ENCODE data around the gene TAF4.

The TAF4 gene

GRCh38 chr20:61937146-61937962, 128.3 kb downstream of the TAF4 start:
- no peak overlapping the region for H3K27ac ChIP-seq (ENCODE audit: low read depth, low read length)
- H3K27me3 ChIP-seq (ENCODE audit: control insufficient read depth, insufficient read depth, low read length) = no peaks in the 10 kb centered on the region
- no peak overlapping the region for H3K9ac ChIP-seq (ENCODE audit: low read length)
- H3K4me3 ChIP-seq (ENCODE audit: low read depth, low read length) = no peak overlapping the region
- H3K4me1 ChIP-seq (ENCODE audit: control insufficient read depth, insufficient read depth, low read length) = peaks cover 16% of the 10 kb centered on the region
- H3K36me3 ChIP-seq (ENCODE audit: control insufficient read depth, insufficient read depth, low read length) = no peaks in the 10 kb centered on the region
- no peaks in the 10 kb centered on the region for H3K9me3 ChIP-seq (ENCODE audit: control insufficient read depth, insufficient read depth, low read depth, low read length)

- Histone ChIP-seq H3K27ac (ENCODE audit: low read depth, low read length) (no peak overlapping the region), H3K4me3 (ENCODE audit: low read depth, low read length) (no peak overlapping the region), H3K27me3 (ENCODE audit: control insufficient read depth, insufficient read depth, low read length) (no peaks in the 10 kb centered on the region), H3K9me3 (ENCODE audit: control insufficient read depth, insufficient read depth, low read depth, low read length) (no peaks in the 10 kb centered on the region), H3K4me1 (ENCODE audit: control insufficient read depth, insufficient read depth, low read length) (peaks cover 16% of the 10 kb centered on the region), H3K36me3 (ENCODE audit: control insufficient read depth, insufficient read depth, low read length) (no peaks in the 10 kb centered on the region), H3K9ac (ENCODE audit: low read length) (no peak overlapping the region)
Observed at GRCh38 chr20:61936701-61937131, 129.0 kb downstream of the TAF4 start.

DNA sequence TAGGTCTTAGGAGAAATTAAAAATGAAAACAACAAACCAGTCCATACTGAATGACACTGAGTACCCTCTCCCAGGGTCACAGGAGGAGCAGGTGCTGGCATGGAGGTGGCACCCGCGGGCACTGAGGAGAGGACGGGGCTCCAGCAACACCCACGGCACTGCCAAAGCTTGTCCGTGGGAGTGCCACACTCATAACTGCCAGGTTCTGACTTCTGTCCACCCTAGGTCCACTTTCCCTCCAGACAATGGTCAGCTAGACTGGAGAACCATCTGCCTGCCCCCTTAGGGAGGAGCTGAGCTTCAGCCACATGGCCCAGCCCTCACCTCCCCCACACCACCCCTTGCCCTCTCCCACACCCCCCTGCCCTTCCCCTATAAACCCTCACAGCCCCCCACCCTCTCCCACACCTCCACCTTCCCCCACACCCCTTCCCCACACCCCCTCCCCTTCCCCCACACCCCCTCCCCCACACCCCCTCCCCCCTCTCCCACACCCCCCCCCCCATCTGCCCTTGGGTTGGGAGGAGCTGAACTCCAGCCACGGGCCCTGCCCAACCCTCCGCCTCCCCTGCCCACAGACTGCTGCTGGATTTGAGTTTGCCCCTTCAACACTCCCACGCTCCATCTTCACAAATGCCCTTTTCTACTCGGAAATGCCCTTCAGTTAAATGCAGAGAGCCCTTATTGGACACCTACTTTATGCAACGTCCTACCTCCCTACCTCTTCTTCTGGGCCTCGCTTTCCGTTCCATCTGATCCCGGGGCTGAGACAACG, 129.6 kb downstream of the TAF4 start:
- no peak overlapping the region for H3K4me3 ChIP-seq (ENCODE audit: low read depth, low read length)
- H3K4me1 ChIP-seq (ENCODE audit: control insufficient read depth, insufficient read depth, low read length) = peaks cover 16% of the 10 kb centered on the region
- H3K27ac ChIP-seq (ENCODE audit: low read depth, low read length) = no peak overlapping the region
- no peaks in the 10 kb centered on the region for H3K36me3 ChIP-seq (ENCODE audit: control insufficient read depth, insufficient read depth, low read length)
- H3K9me3 ChIP-seq (ENCODE audit: control insufficient read depth, insufficient read depth, low read depth, low read length) = no peaks in the 10 kb centered on the region
- no peaks in the 10 kb centered on the region for H3K27me3 ChIP-seq (ENCODE audit: control insufficient read depth, insufficient read depth, low read length)
- H3K9ac ChIP-seq (ENCODE audit: low read length) = no peak overlapping the region

DNA sequence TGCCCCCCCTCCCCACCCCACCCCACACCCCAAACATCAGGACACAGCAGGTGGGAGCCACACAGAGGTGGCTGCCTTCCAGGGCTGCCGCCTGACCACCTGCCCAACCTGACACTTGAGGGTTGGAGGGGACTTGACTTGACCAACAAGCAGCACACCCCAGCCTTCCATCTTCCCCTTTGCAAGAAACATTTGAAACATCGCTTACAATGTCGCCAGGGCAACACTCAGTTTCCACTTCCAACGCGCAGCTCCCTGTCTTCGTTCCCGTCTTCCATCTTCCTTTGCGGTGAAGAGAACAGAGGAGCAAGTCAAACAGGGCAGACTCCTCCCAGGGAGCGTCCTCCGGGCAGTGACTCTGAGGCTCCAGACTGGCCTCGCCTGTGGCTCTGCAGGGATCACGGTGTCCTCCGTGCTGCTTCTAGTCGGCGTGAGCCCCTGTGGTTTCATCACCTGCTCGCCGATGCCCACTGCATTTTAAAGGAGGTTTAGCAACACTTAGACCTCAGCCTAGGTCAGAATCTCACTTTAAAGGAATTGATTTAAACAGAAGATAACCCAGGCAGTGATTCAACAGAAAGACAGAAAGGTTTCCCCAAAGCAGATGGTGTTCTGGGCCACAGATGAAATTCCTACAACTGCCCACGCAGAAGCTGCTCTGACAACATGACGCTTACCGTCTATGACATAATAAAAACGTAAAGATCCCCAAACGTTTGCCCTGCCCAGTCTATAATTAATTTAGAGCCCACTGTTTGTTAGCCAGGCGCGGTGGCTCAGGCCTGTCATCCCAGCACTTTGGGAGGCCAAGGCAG, 130.8 kb downstream of the TAF4 start:
- Histone ChIP-seq H3K4me3 (ENCODE audit: low read depth, low read length) (no peak overlapping the region), H3K27ac (ENCODE audit: low read depth, low read length) (no peak overlapping the region), H3K4me1 (ENCODE audit: control insufficient read depth, insufficient read depth, low read length) (peaks cover 16% of the 10 kb centered on the region), H3K27me3 (ENCODE audit: control insufficient read depth, insufficient read depth, low read length) (no peaks in the 10 kb centered on the region), H3K36me3 (ENCODE audit: control insufficient read depth, insufficient read depth, low read length) (no peaks in the 10 kb centered on the region), H3K9me3 (ENCODE audit: control insufficient read depth, insufficient read depth, low read depth, low read length) (no peaks in the 10 kb centered on the region), H3K9ac (ENCODE audit: low read length) (no peak overlapping the region)

DNA sequence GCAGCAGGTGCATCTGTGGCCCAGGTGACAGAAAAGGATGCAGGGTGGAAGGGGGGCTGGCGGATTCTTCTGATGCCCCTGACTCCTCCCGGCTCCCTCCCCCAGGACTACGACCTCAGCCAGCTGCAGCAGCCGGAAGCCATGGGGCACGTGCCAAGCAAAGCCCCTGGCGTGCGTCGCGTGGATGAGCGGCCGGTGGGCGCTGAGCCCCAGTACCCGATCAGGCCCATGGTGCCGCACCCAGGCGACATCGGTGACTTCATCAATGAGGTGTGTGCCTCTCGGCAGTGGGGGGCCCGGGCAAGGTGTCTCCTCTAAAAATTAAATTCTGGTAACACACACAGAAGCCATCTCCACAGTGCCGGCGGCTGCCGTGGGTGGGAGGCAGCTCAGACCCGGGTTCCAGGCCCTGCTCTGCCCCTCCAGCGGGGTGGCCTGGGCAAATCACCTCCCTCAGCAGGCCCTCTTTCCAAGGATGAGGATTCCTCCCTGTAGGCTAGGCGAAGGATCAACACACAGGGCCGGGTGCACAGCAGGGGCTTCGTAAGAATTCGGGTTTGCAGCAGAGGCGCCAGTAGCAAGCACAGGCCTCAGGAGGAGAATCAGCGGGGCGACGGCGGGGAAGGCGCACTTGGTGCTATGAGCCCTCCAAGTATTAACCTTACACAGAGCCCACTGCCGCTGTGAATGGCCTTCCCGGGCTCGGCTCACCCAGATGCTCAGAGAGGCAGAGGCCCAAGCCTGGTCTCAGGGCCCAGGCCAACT, 131.5 kb downstream of the TAF4 start:
- H3K27ac ChIP-seq (ENCODE audit: low read depth, low read length) = no peak overlapping the region
- peaks cover 2% of the 10 kb centered on the region; the same call in 1 of the 2 replicates for H3K9me3 ChIP-seq (ENCODE audit: control insufficient read depth, insufficient read depth, low read depth, low read length)
- H3K4me3 ChIP-seq (ENCODE audit: low read depth, low read length) = no peak overlapping the region
- peaks cover 16% of the 10 kb centered on the region for H3K4me1 ChIP-seq (ENCODE audit: control insufficient read depth, insufficient read depth, low read length)
- no peaks in the 10 kb centered on the region for H3K36me3 ChIP-seq (ENCODE audit: control insufficient read depth, insufficient read depth, low read length)
- no peak overlapping the region for H3K9ac ChIP-seq (ENCODE audit: low read length)
- H3K27me3 ChIP-seq (ENCODE audit: control insufficient read depth, insufficient read depth, low read length) = no peaks in the 10 kb centered on the region

GRCh38 chr20:61933481-61933950, 132.2 kb downstream of the TAF4 start:
- Histone ChIP-seq H3K27me3 (ENCODE audit: control insufficient read depth, insufficient read depth, low read length) (no peaks in the 10 kb centered on the region), H3K9ac (ENCODE audit: low read length) (no peak overlapping the region), H3K27ac (ENCODE audit: low read depth, low read length) (no peak overlapping the region), H3K4me3 (ENCODE audit: low read depth, low read length) (no peak overlapping the region), H3K9me3 (ENCODE audit: control insufficient read depth, insufficient read depth, low read depth, low read length) (peaks cover 2% of the 10 kb centered on the region; the same call in 1 of the 2 replicates), H3K4me1 (ENCODE audit: control insufficient read depth, insufficient read depth, low read length) (peaks cover 16% of the 10 kb centered on the region), H3K36me3 (ENCODE audit: control insufficient read depth, insufficient read depth, low read length) (no peaks in the 10 kb centered on the region)

- H3K9ac ChIP-seq (ENCODE audit: low read length) = no peak overlapping the region
- no peaks in the 10 kb centered on the region for H3K27me3 ChIP-seq (ENCODE audit: control insufficient read depth, insufficient read depth, low read length)
- no peak overlapping the region for H3K27ac ChIP-seq (ENCODE audit: low read depth, low read length)
- H3K9me3 ChIP-seq (ENCODE audit: control insufficient read depth, insufficient read depth, low read depth, low read length) = peaks cover 2% of the 10 kb centered on the region; the same call in 1 of the 2 replicates
- H3K4me3 ChIP-seq (ENCODE audit: low read depth, low read length) = no peak overlapping the region
- H3K4me1 ChIP-seq (ENCODE audit: control insufficient read depth, insufficient read depth, low read length) = peaks cover 16% of the 10 kb centered on the region
- no peaks in the 10 kb centered on the region for H3K36me3 ChIP-seq (ENCODE audit: control insufficient read depth, insufficient read depth, low read length)
Observed at GRCh38 chr20:61932711-61933480, 132.8 kb downstream of the TAF4 start.

- no peaks in the 10 kb centered on the region for H3K36me3 ChIP-seq (ENCODE audit: control insufficient read depth, insufficient read depth, low read length)
- H3K27ac ChIP-seq (ENCODE audit: low read depth, low read length) = no peak overlapping the region
- H3K27me3 ChIP-seq (ENCODE audit: control insufficient read depth, insufficient read depth, low read length) = no peaks in the 10 kb centered on the region
- H3K4me3 ChIP-seq (ENCODE audit: low read depth, low read length) = no peak overlapping the region
- peaks cover 16% of the 10 kb centered on the region for H3K4me1 ChIP-seq (ENCODE audit: control insufficient read depth, insufficient read depth, low read length)
- no peak overlapping the region for H3K9ac ChIP-seq (ENCODE audit: low read length)
- peaks cover 2% of the 10 kb centered on the region; the same call in 1 of the 2 replicates for H3K9me3 ChIP-seq (ENCODE audit: control insufficient read depth, insufficient read depth, low read depth, low read length)
Observed at GRCh38 chr20:61932199-61932592, 133.5 kb downstream of the TAF4 start.

DNA sequence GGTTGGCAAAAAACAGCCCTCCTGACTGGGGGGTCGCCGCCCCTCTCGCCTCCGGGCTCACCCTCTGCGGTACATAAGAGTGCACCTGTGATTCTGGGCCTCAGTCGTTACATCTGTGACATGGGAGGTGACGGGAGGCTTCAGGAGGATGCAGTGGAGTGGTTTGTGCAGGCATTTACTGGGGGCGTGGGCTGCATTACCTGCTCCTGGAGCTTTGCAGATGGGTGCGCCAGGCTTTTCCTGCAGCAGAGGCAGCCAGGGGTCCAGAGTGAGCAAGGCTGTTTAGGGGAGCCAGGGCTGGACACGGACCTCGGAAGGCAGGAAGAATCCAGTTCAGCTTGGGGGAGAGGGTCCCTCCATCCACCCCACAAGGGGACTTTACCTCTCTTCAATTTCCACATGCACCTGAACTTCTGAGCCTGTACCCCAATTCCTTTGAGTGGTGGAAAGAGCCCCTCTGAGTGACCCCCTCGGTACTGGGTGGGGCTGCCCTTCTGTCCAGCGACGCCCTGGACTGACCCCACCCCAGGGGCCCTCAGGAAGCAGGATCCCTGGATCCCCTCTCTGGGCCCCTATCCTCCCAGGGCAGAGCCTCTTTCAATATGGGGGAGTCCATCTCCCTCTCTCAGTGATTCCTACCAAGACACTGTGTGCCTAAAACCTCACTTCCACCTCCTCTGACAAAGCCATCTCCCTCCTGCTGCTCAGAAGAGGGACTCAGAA, 134.0 kb downstream of the TAF4 start:
- no peak overlapping the region for H3K9ac ChIP-seq (ENCODE audit: low read length)
- H3K27ac ChIP-seq (ENCODE audit: low read depth, low read length) = no peak overlapping the region
- H3K4me3 ChIP-seq (ENCODE audit: low read depth, low read length) = no peak overlapping the region
- no peaks in the 10 kb centered on the region for H3K27me3 ChIP-seq (ENCODE audit: control insufficient read depth, insufficient read depth, low read length)
- H3K9me3 ChIP-seq (ENCODE audit: control insufficient read depth, insufficient read depth, low read depth, low read length) = peaks cover 2% of the 10 kb centered on the region; the same call in 1 of the 2 replicates
- H3K36me3 ChIP-seq (ENCODE audit: control insufficient read depth, insufficient read depth, low read length) = no peaks in the 10 kb centered on the region
- H3K4me1 ChIP-seq (ENCODE audit: control insufficient read depth, insufficient read depth, low read length) = peaks cover 16% of the 10 kb centered on the region
